PFSK-1 (cell line): Measurements from ENCODE around the gene PROM1.

Experiments used
- FOXP2 ChIP-seq: optimal IDR thresholded peaks from 2 replicates; pipeline ENCODE3; 2011; ENCODE audit warnings: borderline replicate concordance, control low read depth, inconsistent platforms; ENCODE audit not compliant: insufficient read depth; ENCODE audit errors: extremely low read length, extremely low read depth
- POLR2AphosphoS5 ChIP-seq: IDR thresholded peaks from 2 replicates; pipeline ENCODE4 v1.6.1; 2012; ENCODE audit warnings: low read depth, mild to moderate bottlenecking, control low read depth, low read length, moderate library complexity
- REST ChIP-seq, 2 experiments: IDR thresholded peaks; 2 replicates each; pipeline versions ENCODE4 v1.6.1 to v1.8.0; 2011 to 2012; ENCODE audit warnings: low read depth in 2 of 2, low read length in 2 of 2, control low read depth in 1 of 2, inconsistent platforms in 1 of 2, mild to moderate bottlenecking in 1 of 2, moderate library complexity in 1 of 2; ENCODE audit not compliant: insufficient read depth in 1 of 2
- SIN3A ChIP-seq: IDR thresholded peaks from 2 replicates; pipeline ENCODE4 v1.6.1; 2012; ENCODE audit warnings: mild to moderate bottlenecking, low read length, moderate library complexity, borderline replicate concordance; ENCODE audit not compliant: insufficient read depth
- TAF1 ChIP-seq: IDR thresholded peaks from 2 replicates; pipeline ENCODE4 v1.6.1; 2012; ENCODE audit warnings: low read length, control low read depth, borderline replicate concordance; ENCODE audit not compliant: insufficient read depth

Gene PROM1

GRCh38 chr4:15926486-15926885 lies 157.3 kb downstream of the PROM1 start:
- TF ChIP-seq FOXP2 (no peak), REST (IDR thresholded peaks at IDR 0.05; ENCODE audit: insufficient read depth in 1 of 2, low read depth in 2 of 2, low read length in 2 of 2) (no peak), TAF1 (no peak), POLR2AphosphoS5 (no peak), SIN3A (no peak)

- TF ChIP-seq SIN3A (no peak), REST (IDR thresholded peaks at IDR 0.05; ENCODE audit: insufficient read depth in 1 of 2, low read depth in 2 of 2, low read length in 2 of 2) (no peak), POLR2AphosphoS5 (no peak), FOXP2 (no peak), TAF1 (no peak)
Measured at GRCh38 chr4:15925830-15926229, 158.0 kb downstream of the PROM1 start.

- TF ChIP-seq FOXP2: no peak
- TF ChIP-seq SIN3A: no peak
- no peak for TF ChIP-seq POLR2AphosphoS5
- no peak for TF ChIP-seq TAF1
- TF ChIP-seq REST (IDR thresholded peaks at IDR 0.05; ENCODE audit: insufficient read depth in 1 of 2, low read depth in 2 of 2, low read length in 2 of 2): no peak
Measured at GRCh38 chr4:15921592-15921932, 162.3 kb downstream of the PROM1 start.

- TF ChIP-seq SIN3A (peak; percentile 16; the same call in 1 of the 2 replicates), REST (IDR thresholded peaks at IDR 0.05; ENCODE audit: insufficient read depth in 1 of 2, low read depth in 2 of 2, low read length in 2 of 2) (no peak), POLR2AphosphoS5 (peak; percentile 46; the same call in 1 of the 2 replicates), FOXP2 (no peak), TAF1 (no peak)
Measured at GRCh38 chr4:15920723-15921591, 162.9 kb downstream of the PROM1 start.
